CD4-positive, alpha-beta T cell treated with Interferon gamma for 1 hour (primary cell): ENCODE measurements around the gene SBDS.
"Not testable (repeated sequence)": the region's sequence is repeated elsewhere in the genome, so short reads cannot be mapped to it uniquely, and the experiment has no call there.

Source experiments
- DNase-seq: peaks from one replicate; pipeline ENCODE4 v3.0.0-alpha.2; 2020

Gene SBDS

DNA sequence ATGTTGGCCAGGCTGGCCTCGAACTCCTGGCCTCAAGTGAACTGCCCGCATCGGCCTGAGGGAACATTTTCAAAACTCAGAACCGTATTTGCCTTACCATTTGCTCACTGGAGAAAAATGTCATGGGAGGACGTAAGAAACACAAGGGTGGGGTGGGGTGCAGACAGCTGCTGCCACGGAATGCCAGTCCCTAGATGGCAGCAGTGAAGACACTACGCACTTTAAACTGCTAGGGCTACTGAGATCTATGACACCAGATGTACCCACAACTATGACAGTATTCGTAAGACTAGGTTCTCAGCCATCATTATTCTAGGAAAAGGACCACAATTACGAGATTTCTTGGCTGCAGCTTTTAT, 716 bp downstream of the SBDS start:
- DNase-seq = peak; percentile 79

GRCh38 chr7:66994051-66994450, 1.3 kb downstream of the SBDS start:
- not testable (repeated sequence) for DNase-seq

GRCh38 chr7:66989552-66989951, 5.8 kb downstream of the SBDS start:
- not testable (repeated sequence) for DNase-seq

- DNase-seq = not testable (repeated sequence)
Measured at GRCh38 chr7:66980336-66980735, 15.1 kb downstream of the SBDS start.

- not testable (repeated sequence) for DNase-seq
Measured at GRCh38 chr7:66979013-66979412, 16.4 kb downstream of the SBDS start.

DNA sequence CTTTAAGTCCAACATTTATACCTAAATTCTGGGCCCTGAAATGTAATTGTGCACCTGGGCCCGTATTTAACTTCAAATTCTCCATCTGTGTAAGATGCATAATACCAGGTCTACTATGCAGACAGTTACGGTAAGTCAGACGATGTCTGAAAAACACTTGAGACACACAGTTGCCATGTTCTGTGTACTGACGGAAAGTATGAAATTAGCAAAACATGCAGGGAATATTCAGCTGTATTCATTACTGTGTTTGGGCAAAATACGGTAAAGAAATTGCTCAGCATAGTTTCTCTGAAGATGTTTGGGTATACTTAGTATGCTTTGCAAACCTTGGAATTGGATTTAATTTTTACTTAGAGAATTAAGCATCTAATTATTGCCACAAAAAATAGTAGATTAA, 17.1 kb downstream of the SBDS start:
- not testable (repeated sequence) for DNase-seq

- DNase-seq = no peak
Measured at GRCh38 chr7:66974986-66975590, 20.3 kb downstream of the SBDS start.

DNA sequence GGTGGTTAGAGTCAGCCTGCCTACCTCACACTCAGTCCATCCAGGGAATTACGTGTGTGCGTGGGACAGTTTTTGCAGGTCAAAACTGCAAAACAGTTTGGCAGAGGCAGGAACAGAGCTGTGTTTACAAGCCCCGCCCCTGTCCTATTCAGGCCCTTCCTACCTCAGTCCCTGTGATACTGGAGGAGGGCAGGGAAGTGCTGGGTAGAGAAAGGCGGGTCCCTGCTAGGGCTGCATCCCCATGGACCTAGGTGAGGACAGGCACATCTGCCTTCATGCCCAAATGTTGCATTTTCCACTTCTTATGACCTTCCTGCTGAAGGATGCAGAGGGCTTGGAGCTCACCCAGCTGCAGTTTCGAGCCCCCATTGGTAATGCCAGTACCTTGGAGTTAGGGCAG, 25.1 kb downstream of the SBDS start:
- DNase-seq = no peak

DNA sequence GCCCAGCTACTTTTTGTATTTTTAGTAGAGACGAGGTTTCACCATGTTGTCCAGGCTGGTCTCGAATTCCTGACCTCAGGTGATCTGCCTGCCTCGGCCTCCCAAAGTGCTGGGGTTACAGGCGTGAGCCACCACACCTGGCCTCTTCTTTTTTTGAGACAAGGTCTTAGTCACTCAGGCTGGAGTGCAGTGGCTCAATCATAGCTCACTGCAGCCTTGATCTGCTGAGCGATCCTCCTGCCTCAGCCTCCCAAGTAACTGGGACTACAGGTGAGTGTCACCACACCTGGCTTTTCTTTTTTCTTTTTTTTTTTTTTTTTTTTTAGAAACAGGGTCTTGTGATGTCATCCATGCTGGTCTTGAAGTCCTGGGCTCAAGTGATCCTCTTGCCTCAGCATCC, 26.4 kb downstream of the SBDS start:
- DNase-seq = not testable (repeated sequence)

- DNase-seq = no peak
Measured at GRCh38 chr7:66967029-66967428, 28.4 kb downstream of the SBDS start.

DNA sequence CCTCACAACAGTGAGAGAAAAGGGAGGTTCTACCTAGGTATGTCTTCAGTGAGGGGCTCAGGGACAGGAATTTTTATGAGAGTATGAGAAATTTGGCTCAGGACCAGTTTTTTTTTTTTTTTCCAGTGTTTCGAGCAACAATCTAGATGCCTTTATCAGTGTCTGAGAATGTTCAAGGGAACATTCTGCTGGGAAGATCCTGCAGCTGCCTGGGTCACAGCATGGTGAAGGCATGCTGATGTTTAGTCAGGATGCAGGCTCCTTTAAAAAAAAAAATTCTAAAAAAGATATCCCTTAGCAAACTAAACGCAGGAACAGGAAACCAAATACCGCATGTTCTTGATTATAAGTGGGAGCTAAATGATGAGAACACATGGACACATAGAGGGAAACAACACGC, 31.0 kb downstream of the SBDS start:
- DNase-seq = no peak

GRCh38 chr7:66961096-66961495, 34.3 kb downstream of the SBDS start:
- DNase-seq = no peak

GRCh38 chr7:66960192-66960591, 35.2 kb downstream of the SBDS start:
- DNase-seq = no peak

DNA sequence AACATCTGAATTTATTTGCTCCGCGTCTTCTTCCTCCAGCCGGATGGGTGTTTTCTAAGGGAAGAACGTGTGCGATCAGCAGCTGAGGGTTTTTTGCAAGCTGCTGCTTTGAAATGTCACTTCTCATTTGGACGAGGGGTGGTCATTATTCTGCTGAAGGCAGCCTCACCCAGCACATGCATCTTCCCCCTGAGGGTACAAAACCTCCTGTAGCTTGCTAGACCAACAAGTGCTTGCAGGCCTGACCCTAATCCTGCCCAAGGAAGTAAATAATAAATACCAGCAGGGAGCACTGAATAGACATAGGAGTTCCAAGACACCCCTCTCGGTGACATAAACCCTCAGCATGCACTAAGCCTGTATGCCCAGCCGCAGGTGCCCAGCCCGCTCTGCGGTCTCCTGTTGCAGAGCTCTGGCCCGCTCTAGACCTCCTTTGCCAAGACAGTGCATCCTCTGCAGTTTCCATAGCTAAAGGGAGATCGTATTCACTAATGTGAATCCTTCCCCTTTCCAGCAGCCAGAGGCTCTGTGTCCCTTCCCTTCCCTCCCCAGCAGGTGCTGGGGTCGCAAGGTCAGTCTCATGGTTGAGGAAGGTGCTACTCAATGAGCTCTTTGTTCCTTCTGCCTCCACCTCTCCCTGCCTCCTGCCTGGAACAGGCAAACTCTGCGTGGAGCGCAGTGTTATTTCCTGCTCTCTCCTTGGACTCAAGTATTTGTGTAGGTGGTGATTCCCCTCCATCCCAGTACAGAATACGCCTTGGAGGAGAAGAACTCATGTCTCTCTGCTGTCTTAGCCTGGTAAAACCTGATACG, 36.6 kb downstream of the SBDS start:
- no peak for DNase-seq

- no peak for DNase-seq
Measured at GRCh38 chr7:66957595-66958290, 37.6 kb downstream of the SBDS start.

- DNase-seq = no peak
Measured at GRCh38 chr7:66953044-66953427, 42.4 kb downstream of the SBDS start.

- DNase-seq = no peak
Measured at GRCh38 chr7:66952343-66953043, 42.9 kb downstream of the SBDS start.

DNA sequence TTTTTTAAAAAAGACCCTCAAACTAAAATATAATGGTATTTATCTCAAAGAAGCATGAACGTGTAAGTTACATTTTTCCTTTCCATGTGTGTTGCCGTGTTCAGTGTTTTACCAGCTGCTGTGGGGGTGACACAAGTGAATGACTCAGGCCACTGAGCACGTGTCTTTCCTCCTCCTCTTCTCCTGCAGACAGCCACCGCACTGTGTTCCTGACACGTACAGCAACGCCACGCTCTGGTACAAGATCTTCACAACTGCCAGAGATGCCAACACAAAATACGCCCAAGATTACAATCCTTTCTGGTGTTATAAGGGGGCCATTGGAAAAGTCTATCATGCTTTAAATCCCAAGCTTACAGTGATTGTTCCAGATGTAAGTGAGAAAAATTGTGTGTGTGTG, 44.6 kb downstream of the SBDS start:
- DNase-seq = no peak

- no peak for DNase-seq
Measured at GRCh38 chr7:66950311-66950710, 45.1 kb downstream of the SBDS start.

- no peak for DNase-seq
Measured at GRCh38 chr7:66948480-66949109, 46.8 kb downstream of the SBDS start.

GRCh38 chr7:66946545-66946944, 48.8 kb downstream of the SBDS start:
- DNase-seq = no peak

DNA sequence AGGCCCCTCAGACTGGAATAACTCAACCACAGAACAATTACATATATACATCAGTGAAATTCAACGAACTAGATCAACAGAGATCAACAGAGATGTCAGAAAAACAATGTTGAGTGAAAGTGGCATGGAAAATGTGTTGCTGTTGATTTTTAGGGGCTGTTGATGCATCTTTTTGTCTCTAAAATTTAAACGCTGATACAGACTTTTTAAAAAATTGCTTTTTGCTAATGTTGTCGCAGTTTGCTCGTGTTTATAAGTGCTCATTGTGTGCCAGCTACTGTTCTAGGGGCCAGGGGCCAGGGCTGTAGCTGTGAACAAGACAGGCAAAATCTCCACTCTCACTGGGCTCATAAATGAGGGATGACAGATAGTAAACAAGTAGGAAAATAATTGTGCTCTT, 56.1 kb downstream of the SBDS start:
- DNase-seq = no peak

GRCh38 chr7:66937940-66938339, 57.4 kb downstream of the SBDS start:
- no peak for DNase-seq
